GM12874 (cell line): ENCODE measurements around the gene MRI1.

Experiments
- CTCF ChIP-seq: IDR thresholded peaks from 2 replicates; pipeline ENCODE4 v1.5.1; 2011; ENCODE audit warnings: low read depth, mild to moderate bottlenecking, control low read depth, low read length, moderate library complexity; ENCODE audit not compliant: insufficient read depth

MRI1 gene

GRCh38 chr19:13817615-13818371 is 53.5 kb downstream of the MRI1 start:
- TF ChIP-seq CTCF, result no peak

GRCh38 chr19:13819238-13819637 is 54.9 kb downstream of the MRI1 start:
- no peak for TF ChIP-seq CTCF

- no peak for TF ChIP-seq CTCF
These were observed 57.0 kb downstream of the MRI1 start for GRCh38 chr19:13821292-13821691.

- no peak for TF ChIP-seq CTCF
These were observed 58.9 kb downstream of the MRI1 start for GRCh38 chr19:13823256-13823655.
